HepG2 (cell line): ENCODE results near the gene ADGRB2. TPM values are rescaled to one million over a fixed set of nuclear protein-coding genes. Genes with fewer than 3 reads are reported as not detected.
A peak's percentile ranks its signal among the peaks of the same experiment; 100 is the strongest.

Source experiments
- ATAC-seq: fragments of 200-7000 bp; cut with Tn5 transposase; 3 replicates; pipeline ENCODE4 v1.9.1; 2020; ENCODE audit warnings: mild to moderate bottlenecking, moderate library complexity
- BruUV-seq: library from RNA; stranded (reverse); fragments of 400-500 nt; replicated peaks from 2 replicates; lab custom pipeline; 2021; lab: Mats Ljungman, UMichigan
- CTCF ChIA-PET: fragments of 300-600 bp; formaldehyde crosslinking; extraction: SDS; loops from one replicate; lab custom pipeline; 2021; ENCODE audit warnings: low total read pairs, inconsistent platforms, low intra/inter-chr PET ratio; lab: Yijun Ruan, JAX
- POLR2A ChIA-PET: fragments of 350-600 bp; sonication (Branson Sonifier 250); formaldehyde crosslinking; loops from one replicate; lab custom pipeline; 2020; ENCODE audit warnings: antibody characterized with exemption, inconsistent platforms; lab: Yijun Ruan, JAX
- DNase-seq: peaks from one replicate; pipeline ENCODE4 v3.0.0-alpha.2; 2015; ENCODE audit warnings: low spot score
- FAIRE-seq: peaks from 3 replicates; lab custom pipeline; 2011; peaks lifted over from hg19 to GRCh38; lab: Jason Lieb, UNC
- H2AFZ ChIP-seq: one replicate; pipeline ENCODE4 v1.6.1; 2011; ENCODE audit warnings: low read length, inconsistent platforms
- H3K27ac ChIP-seq: fragments of 300-600 bp; 3 replicates; pipeline ENCODE4 v1.8.0; 2011; ENCODE audit warnings: mixed run types, mild to moderate bottlenecking, mixed read lengths, low read length, inconsistent platforms; ENCODE audit not compliant: insufficient read depth; ENCODE audit errors: extremely low read length
- H3K27me3 ChIP-seq, 2 experiments: fragments of 200-600 bp in 1 of 2; 2 replicates in 1 of 2; 3 replicates in 1 of 2; pipeline versions ENCODE4 v1.6.0 to v1.8.0; 2011; ENCODE audit warnings: low read length in 2 of 2, mild to moderate bottlenecking in 2 of 2, moderate library complexity in 2 of 2, inconsistent platforms in 1 of 2; ENCODE audit not compliant: insufficient read depth in 2 of 2, control insufficient read depth in 1 of 2
- H3K36me3 ChIP-seq, 2 experiments: fragments of 200-600 bp in 1 of 2; replicated peaks in 1 of 2; 2 replicates in 1 of 2; 3 replicates in 1 of 2; pipeline versions ENCODE4 v1.5.1 to v1.8.0; 2011; ENCODE audit warnings: low read length in 2 of 2, inconsistent platforms in 1 of 2; ENCODE audit not compliant: insufficient read depth in 2 of 2, control insufficient read depth in 1 of 2
- H3K4me1 ChIP-seq: 2 replicates; pipeline ENCODE4 v1.5.1; 2012; ENCODE audit warnings: low read length, inconsistent platforms; ENCODE audit not compliant: insufficient read depth
- H3K4me2 ChIP-seq: 2 replicates; pipeline ENCODE4 v1.6.0; 2011; ENCODE audit warnings: low read depth, low read length, inconsistent platforms
- H3K4me3 ChIP-seq, 3 experiments: fragments of 200-600 bp in 1 of 3; sonication (generic), shearing (Covaris generic) in 1 of 3; replicated peaks in 1 of 3; 2 replicates each; pipeline ENCODE4 v1.5.1; 2011 to 2016; ENCODE audit warnings: low read length in 3 of 3, inconsistent platforms in 2 of 3, low read depth in 2 of 3, mild to moderate bottlenecking in 2 of 3, control low read depth in 1 of 3, mixed read lengths in 1 of 3; ENCODE audit not compliant: insufficient read depth in 1 of 3
- H3K79me2 ChIP-seq: one replicate; pipeline ENCODE4 v1.6.1; 2011; ENCODE audit warnings: low read length, inconsistent platforms; ENCODE audit not compliant: insufficient read depth
- H3K9ac ChIP-seq: 2 replicates; pipeline ENCODE4 v1.6.0; 2011; ENCODE audit warnings: mild to moderate bottlenecking, low read depth, low read length, inconsistent platforms; ENCODE audit not compliant: insufficient read depth
- H3K9me3 ChIP-seq: 2 replicates; pipeline ENCODE4 v1.5.1; 2012; ENCODE audit warnings: mild to moderate bottlenecking, low read length
- H4K20me1 ChIP-seq: 2 replicates; pipeline ENCODE4 v1.6.0; 2011; ENCODE audit warnings: inconsistent platforms, mild to moderate bottlenecking, low read length, moderate library complexity; ENCODE audit not compliant: insufficient read depth
- BCL6 ChIP-seq: IDR thresholded peaks from 2 replicates; pipeline ENCODE4 v1.6.1; 2016; ENCODE audit warnings: missing genetic modification reagents, missing compliant biosample characterization
- EEA1 ChIP-seq: sonication (generic); formaldehyde crosslinking; IDR thresholded peaks from 2 replicates; pipeline ENCODE4 v1.5.1; 2020; ENCODE audit warnings: mild to moderate bottlenecking, missing genetic modification reagents, borderline replicate concordance
- IRX3 ChIP-seq: sonication (generic); formaldehyde crosslinking; IDR thresholded peaks from 2 replicates; pipeline ENCODE4 v1.8.1; 2023; ENCODE audit warnings: mild to moderate bottlenecking, low read depth, missing genetic modification reagents, borderline replicate concordance
- KAT2B ChIP-seq: fragments of 150-350 bp; IDR thresholded peaks from 2 replicates; pipeline ENCODE4 v1.6.1; 2014; ENCODE audit warnings: low read depth, low read length, borderline replicate concordance
- KLF12 ChIP-seq: sonication (generic); formaldehyde crosslinking; IDR thresholded peaks from 2 replicates; pipeline ENCODE4 v1.4.0; 2020; ENCODE audit warnings: missing genetic modification reagents, borderline replicate concordance
- MTA3 ChIP-seq: sonication (generic); formaldehyde crosslinking; IDR thresholded peaks from 2 replicates; pipeline ENCODE4 v1.4.0; 2020; ENCODE audit warnings: missing genetic modification reagents
- PHB2 ChIP-seq: fragments of 450-650 bp; IDR thresholded peaks from 2 replicates; pipeline ENCODE4 v1.6.1; 2018; ENCODE audit not compliant: partially characterized antibody
- PPARG ChIP-seq: conservative IDR thresholded peaks from 2 replicates; pipeline ENCODE4 v1.6.1; 2016; ENCODE audit warnings: missing biosample characterization, missing genetic modification reagents
- PRMT3 ChIP-seq: sonication (generic); formaldehyde crosslinking; IDR thresholded peaks from 2 replicates; pipeline ENCODE4 v1.8.1; 2022; ENCODE audit warnings: low read depth, mild to moderate bottlenecking, moderate library complexity, missing genetic modification reagents, borderline replicate concordance
- REST ChIP-seq, 2 experiments: IDR thresholded peaks; 2 replicates each; pipeline ENCODE4 v1.6.1; 2011 to 2012; ENCODE audit warnings: low read length in 2 of 2, borderline replicate concordance in 1 of 2, low read depth in 1 of 2, mild to moderate bottlenecking in 1 of 2, moderate library complexity in 1 of 2
- RNF2 ChIP-seq: fragments of 450-650 bp; conservative IDR thresholded peaks from 2 replicates; pipeline ENCODE4 v1.6.1; 2016; ENCODE audit warnings: low read depth
- TFAP4 ChIP-seq: sonication (generic); IDR thresholded peaks from 2 replicates; pipeline ENCODE4 v1.6.1; 2016; ENCODE audit warnings: low read depth, borderline replicate concordance
- ZFX ChIP-seq: sonication (generic); formaldehyde crosslinking; IDR thresholded peaks from 2 replicates; pipeline ENCODE4 v1.4.0; 2020; ENCODE audit warnings: mild to moderate bottlenecking, low read depth, missing genetic modification reagents, moderate library complexity
- ZNF354B ChIP-seq: sonication (generic); formaldehyde crosslinking; IDR thresholded peaks from 2 replicates; pipeline ENCODE4 v1.8.0; 2022; ENCODE audit warnings: mild to moderate bottlenecking, missing genetic modification reagents
- ZNF569 ChIP-seq: sonication (generic); formaldehyde crosslinking; IDR thresholded peaks from 2 replicates; pipeline ENCODE4 v1.5.0; 2020; ENCODE audit warnings: mild to moderate bottlenecking, missing genetic modification reagents, moderate library complexity, borderline replicate concordance
- ZNF703 ChIP-seq: sonication (generic); formaldehyde crosslinking; IDR thresholded peaks from 2 replicates; pipeline ENCODE4 v1.5.1; 2020; ENCODE audit warnings: missing genetic modification reagents, mild to moderate bottlenecking, moderate library complexity, borderline replicate concordance
- WGBS: methylation state at CpG from one replicate; pipeline ENCODE4 v1.1.6; 2017; ENCODE audit warnings: low lambda C conversion rate; 5-methylcytosine and 5-hydroxymethylcytosine counted together
- in situ Hi-C: cut with HindIII; loops from 2 replicates; pipeline ENCODE4 v1.10.0; 2017; ENCODE audit warnings: low pct_unique_long_range_greater_than_20kb; ENCODE audit not compliant: extremely low pct_ligation_motif_present
- intact Hi-C: fragments of 100-400 bp; cut with micrococcal nuclease; formaldehyde crosslinking; loops from one replicate; pipeline ENCODE4 v1.10.0; 2022; ENCODE audit not compliant: unreplicated experiment
- polyA plus RNA-seq, 8 experiments: library from polyadenylated mRNA; depleted of rRNA in 3 of 8; stranded (reverse) in 7 of 8; unstranded in 1 of 8; fragments of >200 nt; fragmentation: Illumina TruSeq in 4 of 8; extraction: Trizol in 4 of 8; gene quantifications; 2 replicates each; pipeline versions ENCODE4 v1.2.1 to v1.2.3, GENCODE V29; 2011 to 2016; ENCODE audit warnings: low read depth in 4 of 8, missing spikeins in 1 of 8, mixed read lengths in 1 of 8; ENCODE audit not compliant: insufficient read depth in 1 of 8
- total RNA-seq, 5 experiments: library from RNA; depleted of rRNA; stranded (reverse); fragments of >200 nt; fragmentation: Illumina TruSeq; extraction: Trizol; gene quantifications; 2 replicates each; pipeline ENCODE4 v1.2.3, GENCODE V29; 2016; ENCODE audit warnings: low read depth in 1 of 5

ADGRB2 gene
- total and polyA plus RNA-seq, 2 of the 13 experiments (the other 11 are each of a cell fraction or from before 2014, with no cell fraction given): 0.03 to 0.09 TPM

- no peak for DNase-seq
- no peak overlapping the region for H3K4me2 ChIP-seq
- POLR2A ChIA-PET: no interaction called here
Observed at GRCh38 chr1:31753707-31754349, 10.3 kb downstream of the ADGRB2 start.

GRCh38 chr1:31752952-31753475, 11.1 kb downstream of the ADGRB2 start:
- intact Hi-C loops: no loop called here
- FAIRE-seq (no peak), DNase-seq (no peak), ATAC-seq (no peak)
- Histone ChIP-seq H3K27me3 (peaks cover 5 to 66% of the 10 kb centered on the region in 2 experiments), H3K4me1 (0 out of 2 replicates have a peak, but pooled peaks cover 8% of the 10 kb centered on the region), H3K36me3 (no peaks in the 10 kb centered on the region), H2AFZ (no peak overlapping the region), H3K9me3 (no peaks in the 10 kb centered on the region), H3K4me2 (no peak overlapping the region), H3K4me3 (no peak overlapping the region), H4K20me1 (no peaks in the 10 kb centered on the region), H3K9ac (no peak overlapping the region), H3K27ac (no peak overlapping the region), H3K79me2 (no peaks in the 10 kb centered on the region)
- POLR2A ChIA-PET: no interaction called here
- in situ Hi-C loops: no loop called here
- CTCF ChIA-PET: no interaction called here
- 39% methylated on average over 9 of the region's 12 CpGs for WGBS
- BruUV-seq: no TSS peak
- no peak for TF ChIP-seq REST (IDR thresholded peaks at IDR 0.05; ENCODE audit: borderline replicate concordance in 1 of 2, low read depth in 1 of 2, low read length in 2 of 2)
- no peak for TF ChIP-seq BCL6
- no peak for TF ChIP-seq IRX3 (CRISPR knock-in tag)
- TF ChIP-seq TFAP4: no peak
- no peak for TF ChIP-seq ZNF354B (CRISPR knock-in tag)
- TF ChIP-seq RNF2: no peak
- TF ChIP-seq ZNF703: no peak
- no peak for TF ChIP-seq MTA3 (CRISPR knock-in tag)
- no peak for TF ChIP-seq PHB2
- no peak for TF ChIP-seq ZNF569 (CRISPR knock-in tag)
- no peak for TF ChIP-seq EEA1 (CRISPR knock-in tag)

More at GRCh38 chr1:31753707-31754349, 10.3 kb downstream of the ADGRB2 start:
- Histone ChIP-seq H4K20me1 (no peaks in the 10 kb centered on the region), H3K4me3 (no peak overlapping the region), H3K27me3 (peaks cover 9 to 66% of the 10 kb centered on the region in 2 experiments), H3K36me3 (no peaks in the 10 kb centered on the region), H3K27ac (no peak overlapping the region), H3K9me3 (no peaks in the 10 kb centered on the region), H2AFZ (no peak overlapping the region), H3K4me1 (0 out of 2 replicates have a peak, but pooled peaks cover 8% of the 10 kb centered on the region), H3K79me2 (no peaks in the 10 kb centered on the region), H3K9ac (no peak overlapping the region)
- TF ChIP-seq KLF12 (no peak), PPARG (CRISPR knock-in tag) (0 out of 2 replicates have a peak, but pooled peaks have one; percentile 24), ZFX (no peak), PRMT3 (CRISPR knock-in tag) (no peak), KAT2B (no peak)
- intact Hi-C loops: no loop called here
- 19% methylated on average over 3 of the region's 9 CpGs for WGBS
- in situ Hi-C loops: no loop called here
- FAIRE-seq (no peak), ATAC-seq (no peak)
- BruUV-seq: no TSS peak
- CTCF ChIA-PET: no interaction called here
